H54 (cell line): ENCODE results near the gene ANTXR2.

Experiments
- DNase-seq: peaks from one replicate; pipeline ENCODE4 v3.0.0; 2011; ENCODE audit warnings: low spot score, mixed read lengths; ENCODE audit not compliant: insufficient read length
- FAIRE-seq: peaks from 3 replicates; lab custom pipeline; 2011; peaks lifted over from hg19 to GRCh38; lab: Jason Lieb, UNC
- POLR2A ChIP-seq: IDR thresholded peaks from 2 replicates; pipeline ENCODE4 v1.6.1; 2011; ENCODE audit warnings: low read depth, mild to moderate bottlenecking, low read length

ANTXR2 gene

DNA sequence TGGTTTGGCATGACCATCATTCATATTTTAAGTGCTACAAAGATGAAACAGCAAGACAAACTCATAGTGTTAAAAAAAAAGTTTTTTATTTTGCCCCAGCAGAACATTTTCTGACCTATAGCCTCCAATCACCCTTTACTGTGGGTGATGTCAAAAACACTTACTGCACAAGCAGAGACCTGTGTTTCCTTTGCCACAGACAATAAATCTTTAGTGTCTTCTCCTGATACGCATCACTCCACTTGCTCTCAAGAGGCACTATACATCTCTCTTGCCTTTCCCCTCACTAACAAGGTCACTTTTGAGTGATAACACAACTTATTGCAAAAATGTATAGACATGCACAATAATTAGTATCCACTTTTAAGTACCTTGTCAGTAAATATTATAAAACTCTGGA lies 125.6 kb downstream of the ANTXR2 start:
- DNase-seq: no peak
- no peak for TF ChIP-seq POLR2A
- no peak for FAIRE-seq

DNA sequence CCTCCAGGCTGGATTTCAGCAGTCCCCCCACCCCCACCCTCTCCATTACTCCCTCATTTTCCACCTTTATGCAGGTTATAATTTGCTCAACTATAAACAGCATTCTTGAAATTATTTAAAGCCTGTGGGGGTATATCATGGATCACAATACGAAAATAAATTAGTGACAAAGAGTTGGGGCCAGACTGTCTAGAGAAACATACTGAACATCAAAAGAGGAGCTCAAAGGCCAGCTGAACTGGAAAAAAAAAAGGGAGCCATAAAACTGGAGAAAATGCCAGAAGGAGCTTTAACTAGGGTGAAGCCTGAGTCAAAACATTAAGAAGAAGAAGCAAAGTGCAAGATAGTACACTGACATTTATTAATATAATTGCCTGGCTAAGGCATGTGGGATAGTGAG lies 137.8 kb downstream of the ANTXR2 start:
- DNase-seq: no peak
- TF ChIP-seq POLR2A: no peak
- no peak for FAIRE-seq

- TF ChIP-seq POLR2A: no peak
Observed at GRCh38 chr4:79934660-79935059, 138.4 kb downstream of the ANTXR2 start.

GRCh38 chr4:79927931-79928330 lies 145.1 kb downstream of the ANTXR2 start:
- TF ChIP-seq POLR2A: no peak
- FAIRE-seq: no peak

More at GRCh38 chr4:79934660-79935059, 138.4 kb downstream of the ANTXR2 start:
- DNase-seq (no peak), FAIRE-seq (no peak)

DNA sequence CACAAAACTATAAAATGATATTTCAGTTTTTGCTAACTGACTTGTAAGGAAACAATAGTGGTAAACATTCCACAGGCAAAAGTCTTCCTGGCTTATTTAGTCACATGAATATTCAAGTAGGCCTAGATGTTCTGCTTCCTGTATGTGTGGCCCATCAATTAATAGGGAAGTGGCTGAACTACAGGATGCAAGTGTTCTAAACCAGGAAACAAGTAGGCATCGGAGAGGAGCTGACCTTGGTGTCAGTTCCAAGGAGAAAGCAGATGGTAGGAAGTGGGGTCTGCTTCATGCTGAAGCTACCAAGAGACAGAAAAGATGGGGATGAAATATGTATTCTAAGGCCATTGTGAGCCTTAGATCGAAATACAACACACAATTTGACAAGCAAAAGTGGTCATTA lies 149.7 kb downstream of the ANTXR2 start:
- no peak for TF ChIP-seq POLR2A
- FAIRE-seq (no peak), DNase-seq (no peak)

More at GRCh38 chr4:79927931-79928330, 145.1 kb downstream of the ANTXR2 start:
- DNase-seq: no peak

- DNase-seq (no peak), FAIRE-seq (no peak)
- TF ChIP-seq POLR2A: no peak
Observed at GRCh38 chr4:79922011-79922410, 151.0 kb downstream of the ANTXR2 start.

DNA sequence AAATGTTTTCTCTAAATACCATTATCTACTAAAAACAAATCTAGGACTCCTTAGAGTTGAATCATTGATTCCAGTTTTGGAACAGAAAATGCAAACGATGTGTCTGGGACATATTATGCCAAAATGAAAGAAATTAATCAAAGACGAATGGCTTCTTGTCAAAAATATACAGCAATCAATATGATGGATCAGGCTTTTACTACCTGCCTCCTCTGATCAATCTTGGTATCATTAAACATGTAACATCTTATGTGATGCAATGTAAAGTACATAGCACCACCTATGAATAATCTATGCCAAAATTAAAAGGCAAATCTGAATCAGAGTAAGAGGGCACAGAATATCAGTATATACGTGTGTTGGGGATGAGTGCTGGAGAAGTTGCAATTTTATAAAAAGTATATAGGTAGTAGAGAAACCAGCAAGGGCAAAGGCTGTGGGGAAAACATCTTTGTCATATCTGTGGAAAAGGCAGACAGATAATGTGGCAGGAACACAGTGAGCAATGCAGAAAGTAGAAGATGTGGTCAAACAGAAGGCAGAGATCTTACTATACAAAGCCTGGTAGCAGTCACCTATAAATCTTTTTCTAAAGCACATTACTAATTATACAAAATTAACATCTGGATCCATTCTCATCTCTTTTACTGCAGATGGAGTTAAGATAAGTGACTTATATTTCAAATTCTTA lies 152.7 kb downstream of the ANTXR2 start:
- DNase-seq (no peak), FAIRE-seq (no peak)
- TF ChIP-seq POLR2A: no peak

GRCh38 chr4:79918292-79918691 lies 154.7 kb downstream of the ANTXR2 start:
- no peak for FAIRE-seq
- DNase-seq: no peak
- no peak for TF ChIP-seq POLR2A

DNA sequence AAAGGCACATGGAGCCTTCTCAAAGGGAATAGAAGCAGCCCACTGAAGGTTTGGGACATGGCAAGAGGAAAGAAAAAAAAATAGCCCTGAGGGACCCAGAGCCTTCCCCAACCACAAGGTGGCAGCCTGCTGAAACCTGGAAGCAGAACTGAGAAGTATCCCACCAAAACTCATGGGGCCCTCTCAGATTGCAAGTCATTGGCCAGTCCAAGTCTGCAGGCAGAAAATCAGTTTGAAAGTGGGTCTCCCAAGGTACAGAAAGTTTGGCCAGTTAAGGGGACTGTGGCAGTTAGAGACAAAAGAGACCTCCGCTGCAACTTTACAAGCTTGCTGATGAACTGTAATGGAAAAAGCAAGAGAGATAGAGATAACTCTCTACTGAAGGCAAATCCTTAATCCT lies 155.8 kb downstream of the ANTXR2 start:
- no peak for TF ChIP-seq POLR2A
- FAIRE-seq (no peak), DNase-seq (no peak)

- FAIRE-seq: no peak
- DNase-seq: no peak
- TF ChIP-seq POLR2A: no peak
Observed at GRCh38 chr4:79915246-79915645, 157.8 kb downstream of the ANTXR2 start.

GRCh38 chr4:79913581-79913980 lies 159.4 kb downstream of the ANTXR2 start:
- no peak for DNase-seq
- TF ChIP-seq POLR2A: no peak
- peak; percentile 23 for FAIRE-seq

- FAIRE-seq (no peak), DNase-seq (no peak)
- no peak for TF ChIP-seq POLR2A
Observed at GRCh38 chr4:79907001-79907400, 166.0 kb downstream of the ANTXR2 start.

GRCh38 chr4:79906303-79906702 lies 166.7 kb downstream of the ANTXR2 start:
- FAIRE-seq: no peak
- TF ChIP-seq POLR2A: no peak
- no peak for DNase-seq

GRCh38 chr4:79905212-79905611 lies 167.8 kb downstream of the ANTXR2 start:
- DNase-seq (no peak), FAIRE-seq (no peak)
- TF ChIP-seq POLR2A: no peak

- no peak for TF ChIP-seq POLR2A
- FAIRE-seq: no peak
- no peak for DNase-seq
Observed at GRCh38 chr4:79904331-79904730, 168.7 kb downstream of the ANTXR2 start.
